Mesenchymal stem cell (in vitro differentiated cells and primary cell): Measurements from ENCODE around the gene MATN1.

Experiments used
- DNase-seq: peaks from one replicate; pipeline ENCODE4 v3.0.0-alpha.2; 2013
- H2AFZ ChIP-seq: one replicate; pipeline ENCODE4 v1.6.1; 2013; ENCODE audit warnings: low read depth, mild to moderate bottlenecking, control low read depth, inconsistent platforms, low read length, moderate library complexity
- H2AK5ac ChIP-seq: 2 replicates; pipeline ENCODE4 v1.6.1; 2013; ENCODE audit warnings: low read length, moderate library complexity, mild to moderate bottlenecking, inconsistent platforms; ENCODE audit not compliant: severe bottlenecking
- H2BK120ac ChIP-seq: one replicate; pipeline ENCODE4 v1.6.1; 2013; ENCODE audit warnings: low read depth, mild to moderate bottlenecking, inconsistent platforms, low read length, moderate library complexity
- H2BK12ac ChIP-seq, 2 experiments: one replicate each; pipeline ENCODE4 v1.6.1; 2013; ENCODE audit warnings: inconsistent platforms in 2 of 2, low read length in 2 of 2, mild to moderate bottlenecking in 2 of 2, moderate library complexity in 2 of 2, control low read depth in 1 of 2
- H2BK15ac ChIP-seq: one replicate; pipeline ENCODE4 v1.6.1; 2013; ENCODE audit warnings: mild to moderate bottlenecking, low read depth, inconsistent platforms; ENCODE audit not compliant: poor library complexity, severe bottlenecking
- H2BK5ac ChIP-seq: 2 replicates; pipeline ENCODE4 v1.6.1; 2013; ENCODE audit warnings: low read depth, mild to moderate bottlenecking, low read length, control low read depth, inconsistent platforms; ENCODE audit not compliant: poor library complexity, severe bottlenecking
- H3K14ac ChIP-seq, 2 experiments: one replicate each; pipeline ENCODE4 v1.6.1; 2013; ENCODE audit warnings: inconsistent platforms in 2 of 2, low read length in 2 of 2, control low read depth in 1 of 2, mild to moderate bottlenecking in 1 of 2, moderate library complexity in 1 of 2
- H3K18ac ChIP-seq, 2 experiments: one replicate each; pipeline ENCODE4 v1.6.1; 2013; ENCODE audit warnings: inconsistent platforms in 2 of 2, low read length in 2 of 2, control low read depth in 1 of 2, low read depth in 1 of 2, mild to moderate bottlenecking in 1 of 2
- H3K23ac ChIP-seq, 2 experiments: one replicate each; pipeline ENCODE4 v1.6.1; 2013; ENCODE audit warnings: inconsistent platforms in 2 of 2, low read length in 2 of 2, mild to moderate bottlenecking in 2 of 2, moderate library complexity in 2 of 2, control low read depth in 1 of 2
- H3K27ac ChIP-seq: 2 replicates; pipeline ENCODE4 v1.5.1; 2013; ENCODE audit warnings: mild to moderate bottlenecking, moderate library complexity, low read length, control low read depth, inconsistent platforms; ENCODE audit not compliant: poor library complexity, severe bottlenecking
- H3K27me3 ChIP-seq, 2 experiments: 2 replicates each; pipeline versions ENCODE4 v1.6.1 to v1.7.0; 2013; ENCODE audit warnings: low read length in 2 of 2, mild to moderate bottlenecking in 2 of 2, moderate library complexity in 2 of 2, control low read depth in 1 of 2, inconsistent platforms in 1 of 2; ENCODE audit not compliant: control insufficient read depth in 1 of 2, insufficient read depth in 1 of 2
- H3K36me3 ChIP-seq, 2 experiments: 2 replicates each; pipeline versions ENCODE4 v1.6.1 to v1.7.0; 2013; ENCODE audit warnings: low read length in 2 of 2, control low read depth in 1 of 2, inconsistent platforms in 1 of 2, low read depth in 1 of 2, mild to moderate bottlenecking in 1 of 2; ENCODE audit not compliant: insufficient read depth in 2 of 2, control insufficient read depth in 1 of 2
- H3K4ac ChIP-seq, 2 experiments: one replicate each; pipeline ENCODE4 v1.6.1; 2013; ENCODE audit warnings: inconsistent platforms in 2 of 2, low read length in 2 of 2, mild to moderate bottlenecking in 2 of 2, moderate library complexity in 2 of 2, control low read depth in 1 of 2, low read depth in 1 of 2
- H3K4me1 ChIP-seq: 2 replicates; pipeline ENCODE4 v1.6.1; 2013; ENCODE audit warnings: low read depth, low read length, control low read depth; ENCODE audit not compliant: control insufficient read depth, insufficient read depth
- H3K4me2 ChIP-seq: 2 replicates; pipeline ENCODE4 v1.6.1; 2013; ENCODE audit warnings: low read length, mild to moderate bottlenecking, inconsistent platforms; ENCODE audit not compliant: poor library complexity, severe bottlenecking
- H3K4me3 ChIP-seq, 2 experiments: 2 replicates each; pipeline versions ENCODE4 v1.5.1 to v1.7.0; 2013; ENCODE audit warnings: low read length in 2 of 2, mild to moderate bottlenecking in 2 of 2, control low read depth in 1 of 2, low read depth in 1 of 2; ENCODE audit not compliant: insufficient read depth in 1 of 2
- H3K79me1 ChIP-seq: replicated peaks from 2 replicates; pipeline ENCODE4 v1.6.1; 2013; ENCODE audit warnings: mild to moderate bottlenecking, control low read depth, low read length, inconsistent platforms; ENCODE audit not compliant: poor library complexity, severe bottlenecking
- H3K9ac ChIP-seq: 2 replicates; pipeline ENCODE4 v1.7.0; 2013; ENCODE audit warnings: mild to moderate bottlenecking, low read length, moderate library complexity
- H3K9me3 ChIP-seq: 2 replicates; pipeline ENCODE4 v1.7.0; 2013; ENCODE audit warnings: mild to moderate bottlenecking, low read length; ENCODE audit not compliant: control insufficient read depth
- H4K8ac ChIP-seq: one replicate; pipeline ENCODE4 v1.6.1; 2013; ENCODE audit warnings: inconsistent platforms, mild to moderate bottlenecking, low read length, moderate library complexity
- H4K91ac ChIP-seq: one replicate; pipeline ENCODE4 v1.6.1; 2013; ENCODE audit warnings: mild to moderate bottlenecking, low read length, inconsistent platforms
- WGBS: methylation state at CpG from one replicate; pipeline ENCODE4 v1.1.7; 2013; ENCODE audit warnings: mixed read lengths; 5-methylcytosine and 5-hydroxymethylcytosine counted together

MATN1 gene

DNA sequence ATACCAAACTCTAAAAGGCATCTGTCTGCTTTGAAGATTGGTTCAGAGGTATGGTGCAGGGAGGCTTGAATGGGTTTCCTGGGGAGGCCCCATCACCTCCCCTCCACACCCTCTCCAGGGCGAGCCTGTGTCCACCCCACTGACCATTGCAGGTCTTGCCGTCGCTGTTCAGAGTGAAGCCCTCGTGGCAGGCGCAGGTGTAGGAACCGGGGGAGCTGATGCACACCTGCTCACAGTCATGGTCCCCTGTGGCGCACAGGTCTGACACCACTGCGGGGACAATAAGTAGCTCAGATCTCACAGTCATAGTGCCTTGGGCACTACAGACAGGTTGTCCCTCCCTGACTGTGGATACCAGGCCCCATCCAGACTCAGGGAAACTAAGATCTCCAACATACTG is 6.7 kb downstream of the MATN1 start:
- Histone ChIP-seq H3K4ac (no peak overlapping the region), H3K9ac (no peak overlapping the region), H3K27ac (no peak overlapping the region), H3K14ac (no peak overlapping the region), H3K79me1 (peaks cover 7% of the 10 kb centered on the region), H2BK15ac (no peak overlapping the region), H2BK12ac (no peak overlapping the region), H4K8ac (no peak overlapping the region), H2BK5ac (no peak overlapping the region), H3K36me3 (peaks cover 0 to 9% of the 10 kb centered on the region in 2 experiments), H2AK5ac (no peak overlapping the region), H3K18ac (no peak overlapping the region), H2BK120ac (no peak overlapping the region), H3K4me1 (peaks cover 14% of the 10 kb centered on the region), H3K27me3 (peaks cover 0 to 9% of the 10 kb centered on the region in 2 experiments), H3K4me3 (no peak overlapping the region), H3K9me3 (peaks cover 6% of the 10 kb centered on the region), H2AFZ (no peak overlapping the region), H3K23ac (no peak overlapping the region), H3K4me2 (no peak overlapping the region), H4K91ac (no peak overlapping the region)
- DNase-seq: no peak
- WGBS: 97% methylated on average over 8 of the region's 8 CpGs

DNA sequence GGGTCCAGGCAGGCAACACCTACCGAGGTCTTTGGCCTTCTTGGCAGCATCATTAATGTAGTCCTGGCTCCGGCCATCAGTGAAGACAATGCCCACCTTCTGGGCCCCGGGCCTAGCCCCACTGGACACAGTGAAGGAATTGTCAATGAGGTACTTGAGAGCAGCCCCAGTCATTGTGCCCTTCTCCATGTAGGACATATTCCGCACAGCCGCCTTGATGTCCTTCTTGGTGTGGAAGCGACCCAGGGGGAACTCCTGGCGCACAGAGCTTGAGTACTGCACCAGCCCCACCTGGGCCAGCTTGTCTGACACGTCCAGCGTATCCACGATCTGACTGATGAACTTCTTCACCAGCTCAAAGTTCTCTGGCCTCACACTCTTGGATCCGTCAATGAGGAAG is 7.5 kb downstream of the MATN1 start:
- Histone ChIP-seq H2BK12ac (no peak overlapping the region), H3K79me1 (peaks cover 7% of the 10 kb centered on the region), H3K4me3 (no peak overlapping the region), H3K4me2 (no peak overlapping the region), H3K9me3 (peaks cover 6% of the 10 kb centered on the region), H2BK15ac (no peak overlapping the region), H3K4ac (no peak overlapping the region), H3K18ac (no peak overlapping the region), H3K14ac (no peak overlapping the region), H2AK5ac (no peak overlapping the region), H3K4me1 (peaks cover 10% of the 10 kb centered on the region), H3K27me3 (peaks cover 0 to 16% of the 10 kb centered on the region in 2 experiments), H3K9ac (no peak overlapping the region), H3K23ac (no peak overlapping the region), H2AFZ (no peak overlapping the region), H2BK120ac (no peak overlapping the region), H3K27ac (no peak overlapping the region), H2BK5ac (peak overlapping the region; percentile 9), H4K91ac (no peak overlapping the region), H3K36me3 (peaks cover 0 to 6% of the 10 kb centered on the region in 2 experiments), H4K8ac (no peak overlapping the region)
- 94% methylated on average over 11 of the region's 11 CpGs for WGBS
- DNase-seq: no peak

DNA sequence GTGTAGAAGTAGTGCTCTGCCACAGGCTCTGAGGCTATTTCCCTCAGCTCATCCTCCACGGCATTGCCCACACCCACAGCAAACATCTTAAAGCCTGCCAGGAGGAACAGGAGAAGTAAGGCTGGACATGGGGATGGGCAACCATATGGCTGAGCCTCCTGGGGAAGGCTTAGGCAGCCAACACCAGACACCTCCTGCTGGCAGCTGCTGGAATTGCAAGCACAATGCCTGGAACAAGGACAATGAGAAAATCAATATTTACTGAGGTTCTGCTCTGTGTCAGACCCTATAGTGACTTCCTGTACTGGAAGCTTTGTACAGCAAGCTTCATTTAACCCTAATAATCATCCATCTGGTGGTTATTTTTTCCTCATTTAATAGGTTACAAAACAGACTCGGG is 8.2 kb downstream of the MATN1 start:
- Histone ChIP-seq H3K4me3 (no peak overlapping the region), H3K79me1 (peaks cover 7% of the 10 kb centered on the region), H3K9me3 (peaks cover 6% of the 10 kb centered on the region), H3K27me3 (peaks cover 0 to 23% of the 10 kb centered on the region in 2 experiments), H3K4me2 (no peak overlapping the region), H2BK12ac (no peak overlapping the region), H3K27ac (no peak overlapping the region), H3K23ac (no peak overlapping the region), H2AFZ (no peak overlapping the region), H3K36me3 (peaks cover 0 to 6% of the 10 kb centered on the region in 2 experiments), H3K4ac (no peak overlapping the region), H2BK5ac (no peak overlapping the region), H3K14ac (no peak overlapping the region), H3K4me1 (peaks cover 10% of the 10 kb centered on the region), H2BK15ac (no peak overlapping the region), H4K8ac (no peak overlapping the region), H2BK120ac (no peak overlapping the region), H3K18ac (no peak overlapping the region), H4K91ac (no peak overlapping the region), H2AK5ac (no peak overlapping the region), H3K9ac (no peak overlapping the region)
- no CpG with 5 or more reads among the region's 2 CpGs for WGBS
- no peak for DNase-seq

DNA sequence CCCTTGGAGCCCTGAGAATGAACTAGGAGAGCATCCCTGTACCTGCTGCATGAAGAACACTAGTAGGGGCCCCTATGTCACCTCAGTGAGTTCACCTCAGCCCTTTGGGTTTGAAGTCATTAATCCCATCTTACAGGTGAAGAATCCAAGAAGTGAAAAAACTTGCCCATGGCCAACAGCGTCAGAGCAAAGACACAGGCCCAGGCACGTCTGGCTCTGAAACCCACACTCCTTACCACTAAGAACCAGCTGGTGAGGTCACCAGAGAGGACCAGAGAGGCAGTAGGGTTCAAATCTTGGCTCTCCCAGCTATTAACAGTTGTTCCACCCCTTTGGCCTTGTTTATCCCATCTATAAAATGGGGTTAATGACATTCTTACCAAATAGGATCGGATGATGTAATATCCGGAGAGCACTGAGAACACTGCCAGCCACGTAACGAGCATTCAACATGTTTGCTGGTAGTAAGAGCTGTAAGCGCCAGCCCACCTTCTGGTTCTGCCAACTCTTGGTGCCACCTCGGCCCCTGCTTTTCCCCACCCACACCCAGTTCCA is 8.8 kb downstream of the MATN1 start:
- Histone ChIP-seq H3K36me3 (peaks cover 0 to 6% of the 10 kb centered on the region in 2 experiments), H2BK15ac (no peak overlapping the region), H2BK120ac (no peak overlapping the region), H4K91ac (no peak overlapping the region), H3K23ac (no peak overlapping the region), H3K4me3 (no peak overlapping the region), H3K18ac (no peak overlapping the region), H3K14ac (no peak overlapping the region), H2BK12ac (no peak overlapping the region), H4K8ac (no peak overlapping the region), H3K4ac (no peak overlapping the region), H3K4me2 (no peak overlapping the region), H3K9me3 (peaks cover 6% of the 10 kb centered on the region), H2AK5ac (no peak overlapping the region), H3K4me1 (peaks cover 9% of the 10 kb centered on the region), H3K9ac (no peak overlapping the region), H3K27ac (no peak overlapping the region), H3K27me3 (peaks cover 0 to 29% of the 10 kb centered on the region in 2 experiments), H2AFZ (no peak overlapping the region), H2BK5ac (no peak overlapping the region), H3K79me1 (peaks cover 3% of the 10 kb centered on the region)
- WGBS: 95% methylated on average over 8 of the region's 8 CpGs
- no peak for DNase-seq
